ENCODE data around the gene GPR55. TPM values are rescaled to one million over a fixed set of nuclear protein-coding genes. Genes with fewer than 3 reads are reported as not detected.

Gene GPR55
- total RNA-seq, 1 experiment from 2014 or later: not detected

GRCh38 chr2:230946429-230947234 is 21.6 kb upstream of the GPR55 start:
- Histone ChIP-seq H4K5ac (ENCODE audit: insufficient read length, low read depth, low read length) (no peak overlapping the region), H3K9ac (ENCODE audit: extremely low read depth, insufficient read length, low read length) (no peak overlapping the region), H2AFZ (ENCODE audit: low read length) (no peak overlapping the region), H3K27ac (ENCODE audit: insufficient read length, low read depth, low read length) (no peak overlapping the region), H3K27me3 (ENCODE audit: insufficient read depth, low read length) (no peaks in the 10 kb centered on the region), H3K23ac (ENCODE audit: insufficient read length, low read depth, low read length) (no peak overlapping the region), H3K18ac (ENCODE audit: insufficient read length, low read depth, low read length) (no peak overlapping the region), H3K4ac (ENCODE audit: low read depth, low read length) (no peak overlapping the region), H3K9me3 (ENCODE audit: control insufficient read depth, low read depth, low read length) (no peaks in the 10 kb centered on the region), H2AK5ac (ENCODE audit: insufficient read length, low read length) (no peak overlapping the region), H3T11ph (ENCODE audit: low read length) (no peak overlapping the region), H3K23me2 (ENCODE audit: insufficient read length, low read depth, low read length, poor library complexity, severe bottlenecking) (no peaks in the 10 kb centered on the region), H2BK20ac (ENCODE audit: low read depth, low read length, poor library complexity, severe bottlenecking) (no peak overlapping the region), H2BK12ac (ENCODE audit: insufficient read length, low read depth, low read length) (no peak overlapping the region), H2BK15ac (ENCODE audit: low read depth, low read length) (no peak overlapping the region), H2BK120ac (ENCODE audit: low read depth, low read length, poor library complexity, severe bottlenecking) (no peak overlapping the region), H3K14ac (ENCODE audit: insufficient read depth, low read length) (no peak overlapping the region), H4K8ac (replicated peaks; ENCODE audit: insufficient read length, low read depth, low read length) (no peak overlapping the region), H3K4me2 (ENCODE audit: insufficient read depth, insufficient read length, low read length) (no peak overlapping the region), H2BK5ac (ENCODE audit: insufficient read length, low read length) (no peak overlapping the region), H4K91ac (ENCODE audit: insufficient read length, low read depth, low read length) (no peak overlapping the region), H3K56ac (ENCODE audit: insufficient read length, low read depth, low read length) (no peak overlapping the region), H3K79me1 (ENCODE audit: insufficient read depth, low read depth, low read length, poor library complexity, severe bottlenecking) (no peaks in the 10 kb centered on the region), H3K79me2 (ENCODE audit: insufficient read depth, low read length) (no peaks in the 10 kb centered on the region), H4K20me1 (ENCODE audit: control insufficient read depth, insufficient read depth, insufficient read length) (no peaks in the 10 kb centered on the region), H3K4me1 (ENCODE audit: insufficient read depth, low read length) (no peaks in the 10 kb centered on the region)
- DNase-seq: no peak
- peaks cover 2% of the 10 kb centered on the region for H3K27me3 Mint-ChIP-seq (ENCODE audit: low read depth)
- H3K36me3 Mint-ChIP-seq (ENCODE audit: insufficient read depth in 1 of 3, low read depth in 3 of 3): no peaks in the 10 kb centered on the region
- no peak for TF ChIP-seq CTCF (conservative IDR thresholded peaks at IDR 0.05)
- H3K4me1 Mint-ChIP-seq: peaks cover 0 to 5% of the 10 kb centered on the region in 2 experiments; a peak in 3 of 4 replicates
- WGBS (ENCODE audit: extremely low coverage, insufficient read length, low lambda C conversion rate): no CpG with 5 or more reads among the region's 7 CpGs
- H3K9me3 Mint-ChIP-seq: no peaks in the 10 kb centered on the region
- H3K4me3 Mint-ChIP-seq: no peak overlapping the region
- no peak overlapping the region for H3K27ac Mint-ChIP-seq
